Measurements from ENCODE around the gene EGFL7. TPM values are rescaled to one million over a fixed set of nuclear protein-coding genes. Genes with fewer than 3 reads are reported as not detected.

EGFL7 gene
- total RNA-seq, 1 experiment from 2014 or later, result 38.0 TPM

- no peak for TF ChIP-seq CTCF (conservative IDR thresholded peaks at IDR 0.05)
- Histone ChIP-seq H3K9ac (ENCODE audit: extremely low read depth, insufficient read length, low read length) (no peak overlapping the region), H3K23me2 (ENCODE audit: insufficient read length, low read depth, low read length, poor library complexity, severe bottlenecking) (no peaks in the 10 kb centered on the region), H2AFZ (ENCODE audit: low read length) (no peak overlapping the region), H3K79me2 (ENCODE audit: insufficient read depth, low read length) (no peaks in the 10 kb centered on the region), H2BK15ac (ENCODE audit: low read depth, low read length) (no peak overlapping the region), H2BK120ac (ENCODE audit: low read depth, low read length, poor library complexity, severe bottlenecking) (peak overlapping the region; percentile 80), H3K4ac (ENCODE audit: low read depth, low read length) (no peak overlapping the region), H2BK20ac (ENCODE audit: low read depth, low read length, poor library complexity, severe bottlenecking) (no peak overlapping the region), H3K9me3 (ENCODE audit: control insufficient read depth, low read depth, low read length) (no peaks in the 10 kb centered on the region), H3K4me1 (ENCODE audit: insufficient read depth, low read length) (no peaks in the 10 kb centered on the region), H2AK5ac (ENCODE audit: insufficient read length, low read length) (no peak overlapping the region), H4K91ac (ENCODE audit: insufficient read length, low read depth, low read length) (no peak overlapping the region), H3K14ac (ENCODE audit: insufficient read depth, low read length) (no peak overlapping the region), H4K5ac (ENCODE audit: insufficient read length, low read depth, low read length) (no peak overlapping the region), H3K27ac (ENCODE audit: insufficient read length, low read depth, low read length) (no peak overlapping the region), H4K20me1 (ENCODE audit: control insufficient read depth, insufficient read depth, insufficient read length) (no peaks in the 10 kb centered on the region), H3K18ac (ENCODE audit: insufficient read length, low read depth, low read length) (no peak overlapping the region), H3K23ac (ENCODE audit: insufficient read length, low read depth, low read length) (no peak overlapping the region), H3K27me3 (ENCODE audit: insufficient read depth, low read length) (no peaks in the 10 kb centered on the region), H3K56ac (ENCODE audit: insufficient read length, low read depth, low read length) (no peak overlapping the region), H3K4me2 (ENCODE audit: insufficient read depth, insufficient read length, low read length) (peak overlapping the region; percentile 35), H2BK12ac (ENCODE audit: insufficient read length, low read depth, low read length) (no peak overlapping the region), H3T11ph (ENCODE audit: low read length) (no peak overlapping the region), H3K79me1 (ENCODE audit: insufficient read depth, low read depth, low read length, poor library complexity, severe bottlenecking) (no peaks in the 10 kb centered on the region), H2BK5ac (ENCODE audit: insufficient read length, low read length) (no peak overlapping the region), H4K8ac (replicated peaks; ENCODE audit: insufficient read length, low read depth, low read length) (no peak overlapping the region)
- WGBS (ENCODE audit: extremely low coverage, insufficient read length, low lambda C conversion rate), result no CpG with 5 or more reads among the region's 38 CpGs
- no peak overlapping the region for H3K27ac Mint-ChIP-seq
- no peaks in the 10 kb centered on the region; a peak in 1 of 5 replicates for H3K9me3 Mint-ChIP-seq
- H3K4me1 Mint-ChIP-seq, result peaks cover 7 to 17% of the 10 kb centered on the region in 2 experiments
- H3K4me3 Mint-ChIP-seq, result no peak overlapping the region
- no peak for DNase-seq
- no peaks in the 10 kb centered on the region for H3K36me3 Mint-ChIP-seq (ENCODE audit: insufficient read depth in 1 of 3, low read depth in 3 of 3)
- peaks cover 44% of the 10 kb centered on the region for H3K27me3 Mint-ChIP-seq (ENCODE audit: low read depth)
These were observed 38.4 kb downstream of the EGFL7 start for GRCh38 chr9:136700959-136701667.

Measured in H9 (cell line).